ENCODE data around the gene RIPPLY2.
"Not testable (repeated sequence)": the region's sequence is repeated elsewhere in the genome, so short reads cannot be mapped to it uniquely, and the experiment has no call there.

The RIPPLY2 gene

DNA sequence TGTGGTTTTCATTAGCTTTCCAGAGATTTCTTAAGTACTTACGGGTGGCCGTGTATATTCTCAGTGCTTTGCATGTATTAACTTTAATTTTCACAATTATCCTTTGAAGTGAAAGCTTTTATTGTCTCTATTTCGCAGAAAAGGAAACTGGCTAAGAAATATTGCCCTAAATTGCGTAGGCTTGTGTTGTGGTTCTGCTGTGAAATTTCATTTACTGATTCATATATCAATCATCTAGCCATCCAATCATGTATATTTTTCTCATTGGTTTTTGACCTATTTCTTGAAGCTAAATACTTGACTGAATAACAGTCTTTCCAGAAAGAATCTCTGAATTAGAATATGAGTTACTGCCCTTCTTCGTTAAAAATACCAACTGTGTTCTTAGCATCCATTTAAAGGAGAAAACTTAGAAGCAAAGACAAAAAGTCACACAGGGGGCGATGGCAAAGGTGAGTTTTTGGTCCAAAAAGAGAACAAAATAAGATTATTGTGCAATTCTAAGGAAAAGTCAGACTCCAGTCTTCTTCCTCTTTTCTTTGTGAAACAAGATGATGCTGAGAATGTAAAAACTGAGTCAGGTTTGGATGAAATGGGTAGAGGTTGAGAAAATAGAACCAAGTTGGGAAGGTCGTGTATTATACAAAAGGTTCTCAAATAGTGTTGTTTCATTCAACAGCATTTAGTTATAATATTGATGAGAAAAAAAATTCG lies 7.8 kb downstream of the RIPPLY2 start:
- no peak for DNase-seq

DNA sequence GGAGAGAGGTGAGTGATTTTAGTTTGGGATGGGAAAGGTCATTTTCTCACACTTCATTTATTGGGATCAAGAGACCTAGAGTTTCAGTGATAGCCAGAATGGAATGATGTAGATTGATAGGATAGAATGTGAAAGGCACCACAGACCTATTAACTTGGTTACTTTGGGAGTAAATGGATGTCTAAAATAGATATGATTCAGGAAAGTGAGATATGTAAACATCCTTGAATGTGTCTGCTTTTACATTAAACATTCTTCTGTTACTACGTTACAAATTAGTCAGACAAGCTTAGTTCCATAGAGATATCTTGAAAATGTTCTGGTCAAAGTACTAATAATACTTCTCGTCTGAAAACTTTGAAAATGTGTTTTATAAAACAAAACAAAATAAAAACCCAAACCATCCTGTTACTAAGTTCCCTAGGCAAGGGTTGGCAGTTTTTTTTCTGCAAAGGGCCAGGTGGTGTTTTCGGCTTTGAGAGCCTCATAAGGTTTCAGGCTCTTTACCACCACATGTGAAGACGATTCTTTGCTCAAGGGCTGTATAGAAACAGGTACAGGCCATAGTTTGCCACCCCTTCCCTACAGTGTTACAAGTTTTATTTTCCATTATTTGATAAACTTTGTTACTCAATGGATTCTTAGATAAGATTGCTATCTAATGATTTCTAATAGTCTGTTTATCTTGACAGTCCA lies 9.8 kb downstream of the RIPPLY2 start:
- no peak for DNase-seq

DNA sequence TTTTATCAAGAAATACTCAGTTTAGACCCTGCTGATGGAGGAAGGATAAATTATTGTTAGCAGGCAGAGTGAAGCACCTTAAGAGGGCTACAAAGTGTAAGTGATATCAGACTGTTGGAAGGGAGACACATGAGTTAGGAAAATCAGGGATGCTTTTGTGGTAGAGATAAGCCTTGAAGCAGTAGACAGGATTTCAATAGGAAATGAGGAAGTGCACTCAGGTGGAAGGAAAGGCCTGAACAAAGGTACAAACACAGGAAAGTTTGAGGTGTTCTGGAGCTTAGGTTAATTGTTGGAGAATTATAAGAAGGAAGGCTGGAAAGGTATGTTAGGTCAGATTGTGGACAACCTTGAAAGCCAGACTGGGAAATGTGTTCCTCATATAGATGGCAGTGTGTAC lies 13.9 kb downstream of the RIPPLY2 start:
- DNase-seq: no peak

DNA sequence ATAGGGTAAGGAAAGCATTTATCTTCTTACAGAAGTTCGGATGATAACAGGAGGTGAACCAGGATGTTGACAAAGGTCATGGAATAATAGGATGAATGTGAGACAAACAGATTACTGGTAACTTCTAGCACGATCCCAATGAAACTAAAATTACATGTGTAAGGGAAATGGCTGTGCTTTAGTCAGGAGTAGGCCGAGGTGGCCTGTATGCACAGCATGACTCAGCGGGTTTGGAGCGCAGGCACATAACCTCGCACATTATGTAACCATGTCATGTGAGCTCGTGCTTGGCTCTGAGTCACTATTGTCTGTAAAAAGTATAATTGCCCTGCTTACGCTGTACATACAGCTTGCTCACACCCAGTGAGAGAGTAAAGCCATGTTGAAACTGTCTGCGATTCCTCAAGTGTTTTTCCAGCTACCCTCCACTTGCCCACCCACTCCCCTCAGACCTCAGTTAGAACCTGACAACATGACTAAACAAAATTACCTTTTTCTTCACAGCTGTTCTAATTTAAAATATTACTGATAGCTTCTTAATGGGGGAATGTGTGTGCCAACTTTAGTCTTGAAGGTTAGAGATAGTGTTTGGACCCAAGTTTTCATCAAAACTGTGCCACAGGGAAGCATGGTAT lies 14.5 kb downstream of the RIPPLY2 start:
- DNase-seq: no peak

DNA sequence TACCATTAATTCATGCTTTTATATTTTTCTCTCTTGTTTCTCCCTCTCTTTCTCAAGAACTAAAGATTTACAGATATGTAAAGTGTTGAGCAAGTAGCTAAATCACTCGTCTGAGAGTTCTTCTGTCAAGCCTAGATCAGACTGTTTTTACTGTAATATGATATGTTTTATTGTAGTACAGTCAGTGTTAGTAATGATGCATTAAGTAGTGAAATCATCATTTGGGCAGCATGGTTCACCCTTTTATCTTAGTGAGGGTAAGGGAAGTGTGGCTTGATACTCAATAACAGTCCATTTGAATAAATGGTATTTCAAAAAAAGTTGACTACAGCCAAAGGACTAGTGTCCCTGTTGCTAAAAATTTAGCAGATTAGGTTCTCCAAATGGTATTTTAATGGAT lies 15.5 kb downstream of the RIPPLY2 start:
- DNase-seq: no peak

DNA sequence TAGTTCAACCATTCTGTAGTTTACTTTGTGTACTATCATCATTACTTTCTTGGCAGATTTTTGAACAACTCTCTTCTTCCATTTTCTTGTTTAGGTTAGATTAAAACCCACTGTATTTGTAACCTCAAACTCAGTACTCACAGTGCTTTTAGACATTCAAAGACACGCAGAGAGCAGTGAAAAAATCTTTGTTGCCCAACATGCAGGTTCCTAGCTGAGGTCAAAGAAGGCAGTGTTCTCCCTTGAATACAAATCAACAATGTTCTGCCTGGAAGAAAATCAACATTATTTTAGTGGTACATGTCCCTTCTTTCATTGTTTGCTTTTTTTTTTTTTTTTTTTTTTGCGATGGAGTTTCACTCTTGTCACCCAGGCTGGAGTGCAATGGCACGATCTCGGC lies 17.5 kb downstream of the RIPPLY2 start:
- no peak for DNase-seq

DNA sequence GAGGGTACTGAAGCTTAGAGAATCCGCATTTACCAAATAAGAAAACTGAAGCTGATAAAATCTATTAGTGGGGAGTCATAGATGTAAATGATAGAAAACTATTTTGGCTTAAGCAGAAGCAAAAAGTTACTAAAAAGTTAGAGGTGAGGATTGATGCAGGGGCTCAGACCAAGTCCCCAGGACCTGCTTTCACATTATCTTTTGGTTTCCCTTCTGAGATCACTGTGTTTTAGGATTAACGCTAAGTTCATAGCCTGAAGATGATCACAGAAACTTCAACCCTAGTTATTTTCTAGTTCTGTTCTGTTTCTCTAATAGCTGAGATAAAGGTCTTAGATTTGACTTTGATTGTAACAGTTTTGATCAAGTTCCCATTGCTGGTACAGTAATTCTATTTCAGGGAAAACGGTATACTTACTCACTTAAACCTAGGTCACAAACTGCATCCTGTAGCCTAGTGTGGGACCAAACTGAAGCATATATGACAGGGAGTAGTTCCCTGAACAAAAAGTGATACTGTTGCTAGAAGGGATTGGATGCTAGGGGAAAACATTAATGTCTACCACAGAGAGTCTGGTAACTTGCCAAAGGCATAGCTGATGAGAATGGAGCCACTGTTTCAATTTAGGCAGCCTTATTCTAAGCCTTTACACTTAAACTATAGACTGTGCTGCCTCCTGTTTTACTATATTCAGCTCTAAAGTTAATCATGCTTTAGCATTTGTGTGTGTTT lies 19.4 kb downstream of the RIPPLY2 start:
- no peak for DNase-seq

DNA sequence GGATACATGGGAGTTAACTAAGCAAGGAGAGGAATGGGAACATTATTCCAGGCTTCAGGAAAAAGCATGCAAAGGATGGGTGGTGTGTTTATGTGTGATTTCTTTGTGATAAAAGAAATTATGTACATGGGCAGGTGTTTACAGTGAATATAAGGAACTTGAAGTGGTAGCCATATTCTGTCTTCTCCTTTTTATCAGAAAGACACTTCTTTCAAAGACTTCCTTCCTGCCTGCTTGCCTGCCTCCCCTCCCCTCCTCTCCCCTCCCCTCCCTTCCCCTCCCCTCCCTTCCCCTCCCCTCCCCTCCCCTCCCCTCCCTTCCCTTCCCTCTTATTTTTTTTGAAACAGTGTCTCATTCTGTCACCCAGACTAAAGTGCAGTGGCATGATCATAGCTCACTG lies 20.7 kb downstream of the RIPPLY2 start:
- DNase-seq: no peak

DNA sequence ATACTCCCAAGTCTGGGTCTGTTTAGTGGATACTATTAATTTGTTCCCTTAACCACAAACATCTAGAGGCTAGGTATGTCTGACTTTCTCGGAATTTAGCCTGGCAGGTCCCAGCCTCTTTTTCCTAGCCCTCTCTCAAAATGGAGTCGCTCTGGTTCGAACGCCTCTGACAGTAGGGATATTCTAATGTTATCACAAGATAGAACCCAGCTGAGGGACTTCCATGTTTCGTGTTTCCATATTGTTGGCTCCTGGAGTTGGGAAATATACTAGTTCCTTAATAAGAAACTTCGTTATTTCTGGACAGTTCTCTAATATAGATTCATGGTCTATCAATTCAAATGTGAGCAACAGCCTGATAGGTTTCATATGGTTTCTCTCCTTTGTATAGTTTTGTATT lies 22.7 kb downstream of the RIPPLY2 start:
- DNase-seq: no peak

DNA sequence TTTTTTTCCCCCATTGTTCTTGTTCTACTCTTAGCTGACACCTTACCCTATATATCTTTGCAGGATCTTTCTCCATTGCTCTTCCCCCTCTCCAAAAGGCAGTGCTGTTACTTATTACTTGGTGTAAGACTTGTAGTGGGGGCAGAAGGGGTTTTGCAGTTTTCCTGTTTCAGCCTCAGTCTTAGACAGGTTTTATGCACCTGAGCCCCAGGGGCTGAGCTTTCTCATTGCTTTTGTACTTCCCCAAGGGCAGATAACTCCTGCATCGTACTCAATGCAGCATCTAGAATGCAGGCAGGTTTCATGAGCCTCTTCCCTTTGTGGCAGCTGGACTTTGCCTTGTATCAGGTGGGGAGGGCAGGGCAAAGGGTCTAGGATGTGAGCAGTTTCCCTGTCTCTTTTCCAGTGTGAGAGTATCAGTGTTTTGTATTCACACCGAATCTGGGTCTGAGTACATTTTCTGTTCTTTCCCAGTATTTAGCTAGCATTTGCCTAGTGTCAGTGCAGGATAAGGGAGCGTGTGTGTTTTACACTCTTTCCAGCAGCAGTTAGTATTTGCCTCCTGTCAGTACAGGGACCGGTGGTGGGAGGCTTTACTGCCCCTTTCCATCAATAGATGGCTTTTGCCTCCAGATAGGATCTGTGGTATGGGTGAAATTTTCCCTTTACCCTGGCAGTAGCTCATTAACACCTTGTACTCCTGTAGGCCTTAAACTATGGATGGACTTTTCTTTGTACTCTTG lies 25.9 kb downstream of the RIPPLY2 start:
- DNase-seq: no peak

DNA sequence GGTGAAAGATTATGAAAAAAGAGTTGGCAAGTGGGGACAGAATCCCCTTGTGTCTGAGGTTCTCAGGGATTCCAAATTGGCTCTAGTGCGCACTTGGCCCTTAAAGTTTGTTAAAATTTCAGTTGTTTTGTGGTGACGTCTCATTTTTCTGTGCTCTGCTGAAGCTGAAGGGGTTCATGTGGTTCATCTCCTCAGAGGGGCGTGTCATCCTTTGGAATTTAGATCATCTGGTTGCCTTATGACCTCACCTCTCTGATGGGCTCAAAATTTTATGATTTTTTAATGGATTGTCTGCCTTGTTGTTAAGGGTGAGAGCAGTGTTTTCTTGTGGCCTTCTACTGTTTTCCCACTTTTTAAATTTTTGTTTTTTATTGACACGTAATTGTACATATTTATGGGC lies 26.6 kb downstream of the RIPPLY2 start:
- DNase-seq: no peak

DNA sequence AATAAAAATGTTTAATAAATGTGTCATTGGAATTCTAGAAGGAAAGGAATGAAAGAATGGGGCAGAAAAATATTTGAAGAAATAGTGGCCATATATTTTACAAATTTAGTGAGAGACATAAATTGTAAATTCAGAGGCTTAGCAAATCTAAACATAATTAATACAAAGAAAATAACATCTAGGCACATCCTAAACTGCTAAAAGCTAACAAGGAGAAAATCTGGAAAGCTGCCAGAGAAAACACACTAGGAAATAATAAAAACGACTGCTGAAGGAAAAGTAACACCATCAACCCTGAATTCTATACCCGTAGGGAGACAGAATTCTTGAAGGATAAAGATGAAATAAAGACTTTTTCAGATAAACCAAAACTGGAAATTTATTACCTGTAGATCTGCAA lies 30.1 kb downstream of the RIPPLY2 start:
- DNase-seq: no peak

DNA sequence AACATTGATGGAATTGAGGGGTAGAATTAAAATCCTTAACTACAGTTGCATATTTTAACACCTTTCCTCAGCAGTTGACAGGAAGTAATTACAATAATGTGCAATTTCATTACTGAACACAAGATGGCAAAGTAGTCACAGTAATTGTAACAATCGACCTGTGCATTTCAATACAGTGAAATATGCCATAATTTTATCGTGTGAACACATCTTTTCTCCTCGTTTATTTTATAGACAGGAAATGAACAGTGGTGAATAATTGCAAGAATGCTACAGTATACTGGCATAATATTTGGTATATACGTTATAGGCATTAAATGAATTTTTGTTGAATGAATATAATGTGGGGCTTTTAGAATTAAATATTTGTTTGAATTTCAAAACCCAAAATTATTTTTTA lies 31.4 kb downstream of the RIPPLY2 start:
- DNase-seq: no peak

DNA sequence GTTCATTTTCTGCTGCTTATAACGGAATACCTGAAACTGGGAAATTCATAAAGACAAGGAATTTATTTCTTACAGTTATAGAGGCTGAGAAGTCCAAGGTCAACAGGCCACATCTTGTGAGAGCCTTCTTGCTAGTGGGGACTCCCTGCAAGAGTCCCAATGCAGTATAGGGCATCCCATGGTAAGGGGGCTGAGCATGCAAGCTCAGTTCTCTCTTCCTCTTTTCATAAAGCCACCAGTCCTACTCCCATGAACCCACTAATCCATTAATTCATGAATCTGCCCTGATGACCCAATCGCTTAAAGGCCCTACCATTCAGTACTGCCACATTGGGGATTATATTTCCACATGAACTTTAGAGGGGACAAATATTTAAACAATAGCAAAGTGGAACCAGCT lies 32.8 kb downstream of the RIPPLY2 start:
- DNase-seq: no peak

DNA sequence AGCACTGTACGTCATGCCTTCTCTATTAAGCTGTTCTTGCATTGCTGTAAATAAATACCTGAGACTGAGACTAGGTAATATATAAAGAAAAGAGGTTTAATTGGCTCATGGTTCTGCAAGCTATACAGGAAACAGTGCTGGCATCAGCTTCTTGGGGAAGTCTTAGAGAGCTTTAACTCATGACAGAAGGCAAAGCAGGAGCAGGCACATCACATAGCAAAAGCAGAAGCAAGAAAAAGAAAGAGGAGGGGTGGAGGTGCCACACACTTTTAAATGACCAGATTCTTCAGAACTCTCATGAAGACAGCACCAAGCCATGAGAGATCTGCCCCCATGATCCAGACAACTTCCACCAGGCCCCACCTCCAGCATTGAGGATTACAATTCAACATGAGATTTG lies 36.5 kb downstream of the RIPPLY2 start:
- no peak for DNase-seq

DNA sequence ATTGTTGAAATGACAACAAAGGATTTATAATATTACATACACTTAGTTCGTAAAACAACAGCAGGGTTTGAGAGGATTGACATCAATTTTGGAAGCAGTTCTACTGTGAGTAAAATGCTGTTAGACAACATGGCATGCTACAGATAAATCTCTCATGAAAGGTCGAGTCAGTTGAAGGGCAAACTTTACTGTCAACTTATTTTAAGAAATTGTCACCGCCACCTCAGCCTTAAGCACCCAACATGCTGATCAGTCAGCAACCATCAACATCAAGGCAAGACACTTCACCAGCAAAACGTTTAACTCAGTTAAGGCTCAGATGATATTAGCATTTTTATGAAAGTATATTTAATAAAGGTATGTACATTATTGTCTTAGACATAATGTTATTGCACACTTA lies 37.4 kb downstream of the RIPPLY2 start:
- no peak for DNase-seq

DNA sequence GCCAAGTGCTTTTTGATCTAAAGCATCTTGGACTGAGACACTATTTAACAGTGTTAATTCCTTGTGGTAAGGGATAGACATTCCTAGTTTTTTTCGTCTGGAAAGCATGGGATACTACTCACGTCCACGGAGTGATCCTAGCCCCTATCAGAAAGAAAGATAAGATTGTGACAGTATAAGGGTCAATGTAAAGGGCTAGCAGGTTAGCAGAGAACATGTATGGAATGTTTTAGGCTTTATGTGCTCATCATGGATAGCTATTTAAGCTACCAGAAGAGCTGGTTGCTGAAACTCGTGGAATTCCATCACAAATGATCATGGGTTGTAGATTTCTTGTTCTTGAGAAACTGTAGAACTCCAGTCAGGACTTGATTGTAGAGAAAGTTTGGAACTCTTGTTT lies 38.4 kb downstream of the RIPPLY2 start:
- no peak for DNase-seq

DNA sequence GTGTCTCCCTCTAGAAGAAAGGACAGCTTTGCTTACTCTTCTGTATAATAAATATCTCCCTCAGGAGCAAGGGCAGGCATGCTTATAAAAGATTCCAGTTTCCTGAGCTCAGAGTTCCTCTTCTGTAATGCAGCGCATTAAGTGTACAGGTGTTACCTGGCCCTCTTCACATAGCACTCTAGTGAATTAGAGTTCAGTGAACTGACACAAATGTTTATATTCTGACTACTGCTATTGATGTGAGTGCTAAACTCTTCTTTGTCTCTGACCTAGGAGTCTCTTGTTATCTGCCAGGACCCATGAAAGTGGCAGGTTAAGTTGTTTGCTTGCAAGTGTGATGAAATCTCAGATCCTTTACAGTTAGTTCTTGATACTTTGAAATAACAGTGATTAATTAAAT lies 39.9 kb downstream of the RIPPLY2 start:
- DNase-seq: no peak

DNA sequence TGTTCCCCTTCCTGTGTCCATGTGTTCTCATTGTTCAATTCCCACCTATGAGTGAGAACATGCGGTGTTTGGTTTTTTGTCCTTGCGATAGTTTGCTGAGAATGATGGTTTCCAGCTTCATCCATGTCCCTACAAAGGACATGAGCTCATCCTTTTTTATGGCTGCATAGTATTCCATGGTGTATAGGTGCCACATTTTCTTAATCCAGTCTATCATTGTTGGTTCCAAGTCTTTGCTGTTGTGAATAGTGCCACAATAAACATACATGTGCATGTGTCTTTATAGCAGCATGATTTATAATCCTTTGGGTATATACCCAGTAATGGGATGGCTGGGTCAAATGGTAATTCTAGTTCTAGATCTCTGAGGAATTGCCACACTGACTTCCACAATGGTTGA lies 43.9 kb downstream of the RIPPLY2 start:
- not testable (repeated sequence) for DNase-seq

DNA sequence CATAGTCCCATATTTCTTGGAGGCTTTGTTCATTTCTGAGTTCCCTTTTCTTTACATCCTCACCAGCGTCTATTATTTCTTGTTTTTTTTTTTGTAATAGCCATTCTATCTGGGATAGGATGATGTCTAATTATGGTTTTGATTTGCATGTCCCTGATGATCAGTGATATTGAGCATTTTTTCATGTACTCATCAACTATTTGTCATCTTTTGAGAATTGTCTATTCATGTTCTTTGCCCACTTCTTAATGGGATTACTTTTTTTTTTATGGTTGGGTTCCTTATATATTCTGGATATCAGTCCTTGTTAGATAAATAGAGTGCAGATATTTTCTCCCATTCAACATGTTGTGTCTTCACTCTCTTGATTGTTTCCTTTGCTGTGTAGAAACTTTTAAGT lies 48.5 kb downstream of the RIPPLY2 start:
- DNase-seq: no peak

DNA sequence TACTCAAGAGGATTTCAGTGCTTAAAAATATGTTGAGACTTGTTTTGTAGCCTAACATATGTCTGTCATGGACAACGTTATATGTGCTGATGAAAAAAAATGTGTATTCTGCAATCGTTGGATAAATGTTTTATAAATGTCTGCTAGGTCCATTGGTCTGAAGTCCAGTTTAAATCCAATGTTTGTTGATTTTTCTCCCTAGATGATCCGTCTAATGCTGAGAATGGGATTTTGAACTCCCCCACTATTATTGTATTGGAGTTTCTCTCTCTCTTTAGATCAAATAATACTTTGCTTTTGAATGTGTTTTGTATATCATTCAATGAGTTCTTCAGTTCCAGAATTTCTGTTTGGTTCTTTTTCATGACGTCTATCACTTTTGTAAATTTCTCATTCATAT lies 51.2 kb downstream of the RIPPLY2 start:
- DNase-seq: no peak

DNA sequence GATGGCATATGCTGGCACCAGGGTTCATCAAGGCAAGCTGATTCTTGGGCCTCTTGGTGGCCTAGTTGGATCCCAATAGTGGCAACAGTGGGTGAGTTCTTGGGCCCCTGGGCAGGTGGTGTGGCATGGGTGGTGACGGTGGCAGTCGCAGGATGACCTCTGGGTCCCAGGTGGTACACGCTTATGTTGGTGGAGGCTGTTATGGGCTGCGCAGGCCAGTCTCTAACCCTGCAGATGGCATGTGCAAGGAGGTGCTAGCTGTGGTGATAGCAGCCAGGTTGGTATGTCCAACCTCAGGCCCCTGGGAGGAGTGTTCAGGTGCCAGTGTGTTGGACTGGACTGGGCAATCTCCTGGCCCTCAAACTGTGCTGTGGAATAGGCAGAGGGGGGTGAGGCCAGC lies 52.5 kb downstream of the RIPPLY2 start:
- DNase-seq: no peak

Data from left hindlimb (tissue), 1 donor.